ENCODE results near the gene PEPD. TPM values are rescaled to one million over a fixed set of nuclear protein-coding genes. Genes with fewer than 3 reads are reported as not detected.
A peak's percentile ranks its signal among the peaks of the same experiment; 100 is the strongest.

Gene PEPD
- total and polyA plus RNA-seq, 4 donors: 37.3 to 211 (median 117) TPM

DNA sequence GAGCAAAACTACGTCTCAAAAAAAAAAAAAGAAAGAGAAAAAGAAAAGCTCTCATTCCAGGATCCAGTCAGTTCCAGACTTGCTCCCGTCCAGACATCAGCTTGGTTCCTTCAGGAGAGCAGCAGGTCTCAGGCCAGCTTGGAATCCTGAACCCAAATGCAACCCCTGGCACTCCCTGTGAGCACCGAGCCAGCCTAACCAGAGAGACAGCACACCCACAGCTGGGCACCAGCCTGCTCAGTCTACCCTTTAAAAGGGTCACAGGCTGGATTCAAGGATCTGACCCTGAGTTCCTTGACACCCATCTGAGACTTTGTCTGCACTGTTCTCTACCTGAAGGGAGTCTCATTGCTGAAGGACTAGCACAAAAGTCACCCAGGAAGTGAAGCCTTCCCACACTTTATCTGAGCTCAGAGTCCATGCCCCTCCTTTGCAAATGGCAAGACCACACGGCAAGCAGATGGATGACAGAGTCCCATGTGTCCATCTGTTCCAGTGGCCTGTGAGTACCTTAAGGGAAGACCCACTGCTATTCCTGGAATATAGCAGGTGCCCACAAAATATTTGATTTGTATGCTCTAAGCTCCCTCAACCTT is 1.4 kb downstream of the PEPD start:
- no peaks in the 10 kb centered on the region for H3K36me3 ChIP-seq (ENCODE audit: control insufficient read depth in 4 of 4, insufficient read depth in 3 of 4, low read depth in 1 of 4, low read length in 3 of 4)
- peak overlapping the region; percentile 45 to 65 for H3K27ac ChIP-seq (ENCODE audit: low read depth in 1 of 2, low read length in 2 of 2)
- peak overlapping the region; percentile 30 to 88 (median 69) for H3K4me3 ChIP-seq (ENCODE audit: low read depth in 1 of 3, low read length in 3 of 3)
- WGBS: 63% methylated on average over 4 of the region's 4 CpGs
- no peak overlapping the region for H3K9ac ChIP-seq (ENCODE audit: low read depth in 1 of 2, low read length in 2 of 2)
- H3K9me3 ChIP-seq (ENCODE audit: control insufficient read depth in 4 of 4, low read length in 3 of 4): no peaks in the 10 kb centered on the region
- no peak for DNase-seq (ENCODE audit: low spot score)
- no peaks in the 10 kb centered on the region for H3K27me3 ChIP-seq (ENCODE audit: control insufficient read depth in 4 of 4, insufficient read depth in 4 of 4, low read length in 3 of 4)
- TF ChIP-seq JUND (IDR thresholded peaks at IDR 0.05): no peak
- no peak for TF ChIP-seq NR2F2 (IDR thresholded peaks at IDR 0.05)
- no peak for TF ChIP-seq CTCF (IDR thresholded peaks at IDR 0.05; ENCODE audit: low read depth, low read length, missing input control)
- TF ChIP-seq ATF3 (IDR thresholded peaks at IDR 0.05): no peak
- no peak for TF ChIP-seq SP1 (IDR thresholded peaks at IDR 0.05)
- no peak for TF ChIP-seq TAF1 (conservative IDR thresholded peaks at IDR 0.05)
- peaks cover 5 to 83% (median 54%) of the 10 kb centered on the region in 4 donors for H3K4me1 ChIP-seq (ENCODE audit: control insufficient read depth in 4 of 4, insufficient read depth in 4 of 4, low read length in 3 of 4)

- WGBS: 86% methylated on average over 6 of the region's 6 CpGs
- Histone ChIP-seq H3K36me3 (ENCODE audit: control insufficient read depth in 4 of 4, insufficient read depth in 3 of 4, low read depth in 1 of 4, low read length in 3 of 4) (no peaks in the 10 kb centered on the region), H3K9me3 (ENCODE audit: control insufficient read depth in 4 of 4, low read length in 3 of 4) (no peaks in the 10 kb centered on the region), H3K4me1 (ENCODE audit: control insufficient read depth in 4 of 4, insufficient read depth in 4 of 4, low read length in 3 of 4) (peaks cover 5 to 88% (median 57%) of the 10 kb centered on the region in 4 donors), H3K4me3 (ENCODE audit: low read depth in 1 of 3, low read length in 3 of 3) (no peak overlapping the region), H3K27me3 (ENCODE audit: control insufficient read depth in 4 of 4, insufficient read depth in 4 of 4, low read length in 3 of 4) (no peaks in the 10 kb centered on the region), H3K9ac (ENCODE audit: low read depth in 1 of 2, low read length in 2 of 2) (no peak overlapping the region), H3K27ac (ENCODE audit: low read depth in 1 of 2, low read length in 2 of 2) (no peak overlapping the region)
- no peak for DNase-seq (ENCODE audit: low spot score)
- peak in 1 of 2 donors; percentile 8 for TF ChIP-seq HNF4A (conservative IDR thresholded peaks at IDR 0.05)
- TF ChIP-seq, protein P1, sequence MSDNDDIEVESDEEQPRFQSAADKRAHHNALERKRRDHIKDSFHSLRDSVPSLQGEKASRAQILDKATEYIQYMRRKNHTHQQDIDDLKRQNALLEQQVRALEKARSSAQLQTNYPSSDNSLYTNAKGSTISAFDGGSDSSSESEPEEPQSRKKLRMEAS (IDR thresholded peaks at IDR 0.05): no peak
These were observed 2.2 kb downstream of the PEPD start for GRCh38 chr19:33519416-33519815.

- peaks cover 3 to 80% (median 55%) of the 10 kb centered on the region in 4 donors for H3K4me1 ChIP-seq (ENCODE audit: control insufficient read depth in 4 of 4, insufficient read depth in 4 of 4, low read length in 3 of 4)
- TF ChIP-seq YY1 (IDR thresholded peaks at IDR 0.05) (no peak), RAD21 (IDR thresholded peaks at IDR 0.05) (no peak)
- H3K36me3 ChIP-seq (ENCODE audit: control insufficient read depth in 4 of 4, insufficient read depth in 3 of 4, low read depth in 1 of 4, low read length in 3 of 4): no peaks in the 10 kb centered on the region
- 85% methylated on average over 5 of the region's 5 CpGs for WGBS
- no peak overlapping the region for H3K4me3 ChIP-seq (ENCODE audit: low read depth in 1 of 3, low read length in 3 of 3)
- no peaks in the 10 kb centered on the region for H3K27me3 ChIP-seq (ENCODE audit: control insufficient read depth in 4 of 4, insufficient read depth in 4 of 4, low read length in 3 of 4)
- no peak overlapping the region for H3K27ac ChIP-seq (ENCODE audit: low read depth in 1 of 2, low read length in 2 of 2)
- no peak for DNase-seq (ENCODE audit: low spot score)
- H3K9ac ChIP-seq (ENCODE audit: low read depth in 1 of 2, low read length in 2 of 2): no peak overlapping the region
- H3K9me3 ChIP-seq (ENCODE audit: control insufficient read depth in 4 of 4, low read length in 3 of 4): no peaks in the 10 kb centered on the region
These were observed 3.0 kb downstream of the PEPD start for GRCh38 chr19:33518541-33518940.

DNA sequence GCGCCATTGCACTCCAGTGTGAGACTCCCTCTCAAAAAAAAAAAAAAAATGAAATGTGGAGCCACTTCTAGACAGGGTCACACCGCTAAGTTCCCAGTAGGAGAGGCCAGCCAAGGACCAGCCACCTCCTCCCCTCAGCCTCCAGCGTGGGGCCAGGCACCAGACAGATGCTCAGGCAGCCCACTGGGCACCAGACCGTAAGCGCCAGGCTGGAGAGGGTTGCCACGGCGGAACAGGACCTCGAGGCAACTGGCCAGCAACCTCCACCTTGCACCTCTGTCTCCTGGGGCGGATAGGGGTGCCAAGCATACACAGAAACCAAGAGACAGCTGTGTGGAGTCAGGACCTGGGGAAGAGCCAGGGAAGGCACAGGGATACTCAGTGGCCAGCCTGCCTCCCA is 3.7 kb downstream of the PEPD start:
- Histone ChIP-seq H3K9ac (ENCODE audit: low read depth in 1 of 2, low read length in 2 of 2) (no peak overlapping the region), H3K4me3 (ENCODE audit: low read depth in 1 of 3, low read length in 3 of 3) (no peak overlapping the region), H3K36me3 (ENCODE audit: control insufficient read depth in 4 of 4, insufficient read depth in 3 of 4, low read depth in 1 of 4, low read length in 3 of 4) (no peaks in the 10 kb centered on the region), H3K4me1 (ENCODE audit: control insufficient read depth in 4 of 4, insufficient read depth in 4 of 4, low read length in 3 of 4) (peaks cover 3 to 74% (median 52%) of the 10 kb centered on the region in 4 donors), H3K9me3 (ENCODE audit: control insufficient read depth in 4 of 4, low read length in 3 of 4) (no peaks in the 10 kb centered on the region), H3K27me3 (ENCODE audit: control insufficient read depth in 4 of 4, insufficient read depth in 4 of 4, low read length in 3 of 4) (no peaks in the 10 kb centered on the region), H3K27ac (ENCODE audit: low read depth in 1 of 2, low read length in 2 of 2) (no peak overlapping the region)
- WGBS: 81% methylated on average over 9 of the region's 9 CpGs
- DNase-seq (ENCODE audit: low spot score): no peak
- TF ChIP-seq ZBTB33 (IDR thresholded peaks at IDR 0.05) (no peak), CTCF (IDR thresholded peaks at IDR 0.05; ENCODE audit: low read depth, low read length, missing input control) (no peak), EGR1 (IDR thresholded peaks at IDR 0.05; ENCODE audit: low read depth in 2 of 2) (no peak), NR2F2 (IDR thresholded peaks at IDR 0.05) (no peak), TAF1 (conservative IDR thresholded peaks at IDR 0.05) (no peak), HNF4A (conservative IDR thresholded peaks at IDR 0.05) (no peak), YY1 (IDR thresholded peaks at IDR 0.05) (no peak)
- TF ChIP-seq, protein P1 (IDR thresholded peaks at IDR 0.05): no peak

Data from liver (tissue), 9 donors.